ENCODE results near the gene TPCN1. TPM values are rescaled to one million over a fixed set of nuclear protein-coding genes. Genes with fewer than 3 reads are reported as not detected.
A peak's percentile ranks its signal among the peaks of the same experiment; 100 is the strongest.

Gene TPCN1
- total and polyA plus RNA-seq, 2 experiments from 2014 or later: 14.4 to 16.2 TPM

GRCh38 chr12:113203852-113204760 is 17.2 kb upstream of the TPCN1 start:
- Histone ChIP-seq H3K36me3 (ENCODE audit: insufficient read depth) (no peaks in the 10 kb centered on the region), H3K4me2 (no peak overlapping the region), H2AFZ (no peak overlapping the region), H3K27ac (ENCODE audit: low read depth) (0 out of 2 replicates have a peak overlapping the region, but pooled peaks have one; percentile 32), H3F3A (replicated peaks; ENCODE audit: low read depth) (no peaks in the 10 kb centered on the region), H3K4me1 (ENCODE audit: insufficient read depth) (no peaks in the 10 kb centered on the region), H3K9me2 (ENCODE audit: insufficient read depth) (no peaks in the 10 kb centered on the region), H4K20me1 (replicated peaks; ENCODE audit: insufficient read depth) (no peaks in the 10 kb centered on the region), H3K27me3 (ENCODE audit: insufficient read depth) (no peaks in the 10 kb centered on the region), H3K4me3 (no peak overlapping the region), H3K79me2 (replicated peaks; ENCODE audit: insufficient read depth) (no peaks in the 10 kb centered on the region)
- peaks cover 6% of the 10 kb centered on the region for H3K4me1 Mint-ChIP-seq
- DNase-seq (ENCODE audit: low spot score) (no peak), ATAC-seq (no peak)
- H3K4me3 Mint-ChIP-seq: no peak overlapping the region
- H3K27ac Mint-ChIP-seq: no peak overlapping the region
- peaks cover 6% of the 10 kb centered on the region; the same call in 2 of the 3 replicates for H3K9me3 Mint-ChIP-seq
- H3K27me3 Mint-ChIP-seq (ENCODE audit: insufficient read depth, low read depth, poor library complexity): peaks cover 2% of the 10 kb centered on the region
- TF ChIP-seq NANOG (IDR thresholded peaks at IDR 0.05; ENCODE audit: borderline replicate concordance) (no peak), ZNF462 (CRISPR knock-in tag; IDR thresholded peaks at IDR 0.05) (no peak), ETS1 (IDR thresholded peaks at IDR 0.05) (no peak), CREB1 (CRISPR knock-in tag; IDR thresholded peaks at IDR 0.05; ENCODE audit: low read depth) (no peak), ZNF114 (CRISPR knock-in tag; IDR thresholded peaks at IDR 0.05) (no peak), POLR2AphosphoS5 (IDR thresholded peaks at IDR 0.05; ENCODE audit: low read depth) (no peak), ZNF331 (CRISPR knock-in tag; IDR thresholded peaks at IDR 0.05; ENCODE audit: low read depth) (no peak), EZH2 (IDR thresholded peaks at IDR 0.05; ENCODE audit: low read depth, unreplicated experiment) (no peak), EZH2phosphoT487 (IDR thresholded peaks at IDR 0.05; ENCODE audit: unreplicated experiment) (no peak), JUNB (IDR thresholded peaks at IDR 0.05; ENCODE audit: unreplicated experiment) (no peak), STAT1 (IDR thresholded peaks at IDR 0.05; ENCODE audit: unreplicated experiment) (no peak)
- TF ChIP-seq, protein P1, sequence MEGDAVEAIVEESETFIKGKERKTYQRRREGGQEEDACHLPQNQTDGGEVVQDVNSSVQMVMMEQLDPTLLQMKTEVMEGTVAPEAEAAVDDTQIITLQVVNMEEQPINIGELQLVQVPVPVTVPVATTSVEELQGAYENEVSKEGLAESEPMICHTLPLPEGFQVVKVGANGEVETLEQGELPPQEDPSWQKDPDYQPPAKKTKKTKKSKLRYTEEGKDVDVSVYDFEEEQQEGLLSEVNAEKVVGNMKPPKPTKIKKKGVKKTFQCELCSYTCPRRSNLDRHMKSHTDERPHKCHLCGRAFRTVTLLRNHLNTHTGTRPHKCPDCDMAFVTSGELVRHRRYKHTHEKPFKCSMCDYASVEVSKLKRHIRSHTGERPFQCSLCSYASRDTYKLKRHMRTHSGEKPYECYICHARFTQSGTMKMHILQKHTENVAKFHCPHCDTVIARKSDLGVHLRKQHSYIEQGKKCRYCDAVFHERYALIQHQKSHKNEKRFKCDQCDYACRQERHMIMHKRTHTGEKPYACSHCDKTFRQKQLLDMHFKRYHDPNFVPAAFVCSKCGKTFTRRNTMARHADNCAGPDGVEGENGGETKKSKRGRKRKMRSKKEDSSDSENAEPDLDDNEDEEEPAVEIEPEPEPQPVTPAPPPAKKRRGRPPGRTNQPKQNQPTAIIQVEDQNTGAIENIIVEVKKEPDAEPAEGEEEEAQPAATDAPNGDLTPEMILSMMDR (conservative IDR thresholded peaks at IDR 0.05; ENCODE audit: low read depth in 2 of 2): no peak
- TF ChIP-seq, protein P2, sequence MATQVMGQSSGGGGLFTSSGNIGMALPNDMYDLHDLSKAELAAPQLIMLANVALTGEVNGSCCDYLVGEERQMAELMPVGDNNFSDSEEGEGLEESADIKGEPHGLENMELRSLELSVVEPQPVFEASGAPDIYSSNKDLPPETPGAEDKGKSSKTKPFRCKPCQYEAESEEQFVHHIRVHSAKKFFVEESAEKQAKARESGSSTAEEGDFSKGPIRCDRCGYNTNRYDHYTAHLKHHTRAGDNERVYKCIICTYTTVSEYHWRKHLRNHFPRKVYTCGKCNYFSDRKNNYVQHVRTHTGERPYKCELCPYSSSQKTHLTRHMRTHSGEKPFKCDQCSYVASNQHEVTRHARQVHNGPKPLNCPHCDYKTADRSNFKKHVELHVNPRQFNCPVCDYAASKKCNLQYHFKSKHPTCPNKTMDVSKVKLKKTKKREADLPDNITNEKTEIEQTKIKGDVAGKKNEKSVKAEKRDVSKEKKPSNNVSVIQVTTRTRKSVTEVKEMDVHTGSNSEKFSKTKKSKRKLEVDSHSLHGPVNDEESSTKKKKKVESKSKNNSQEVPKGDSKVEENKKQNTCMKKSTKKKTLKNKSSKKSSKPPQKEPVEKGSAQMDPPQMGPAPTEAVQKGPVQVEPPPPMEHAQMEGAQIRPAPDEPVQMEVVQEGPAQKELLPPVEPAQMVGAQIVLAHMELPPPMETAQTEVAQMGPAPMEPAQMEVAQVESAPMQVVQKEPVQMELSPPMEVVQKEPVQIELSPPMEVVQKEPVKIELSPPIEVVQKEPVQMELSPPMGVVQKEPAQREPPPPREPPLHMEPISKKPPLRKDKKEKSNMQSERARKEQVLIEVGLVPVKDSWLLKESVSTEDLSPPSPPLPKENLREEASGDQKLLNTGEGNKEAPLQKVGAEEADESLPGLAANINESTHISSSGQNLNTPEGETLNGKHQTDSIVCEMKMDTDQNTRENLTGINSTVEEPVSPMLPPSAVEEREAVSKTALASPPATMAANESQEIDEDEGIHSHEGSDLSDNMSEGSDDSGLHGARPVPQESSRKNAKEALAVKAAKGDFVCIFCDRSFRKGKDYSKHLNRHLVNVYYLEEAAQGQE (IDR thresholded peaks at IDR 0.05; ENCODE audit: unreplicated experiment): no peak
- H3K36me3 Mint-ChIP-seq (ENCODE audit: low read depth): peaks cover 6% of the 10 kb centered on the region
